ENCODE measurements around the gene ZGPAT. TPM values are rescaled to one million over a fixed set of nuclear protein-coding genes. Genes with fewer than 3 reads are reported as not detected.
A peak's percentile ranks its signal among the peaks of the same experiment; 100 is the strongest.

The ZGPAT gene, protein sequence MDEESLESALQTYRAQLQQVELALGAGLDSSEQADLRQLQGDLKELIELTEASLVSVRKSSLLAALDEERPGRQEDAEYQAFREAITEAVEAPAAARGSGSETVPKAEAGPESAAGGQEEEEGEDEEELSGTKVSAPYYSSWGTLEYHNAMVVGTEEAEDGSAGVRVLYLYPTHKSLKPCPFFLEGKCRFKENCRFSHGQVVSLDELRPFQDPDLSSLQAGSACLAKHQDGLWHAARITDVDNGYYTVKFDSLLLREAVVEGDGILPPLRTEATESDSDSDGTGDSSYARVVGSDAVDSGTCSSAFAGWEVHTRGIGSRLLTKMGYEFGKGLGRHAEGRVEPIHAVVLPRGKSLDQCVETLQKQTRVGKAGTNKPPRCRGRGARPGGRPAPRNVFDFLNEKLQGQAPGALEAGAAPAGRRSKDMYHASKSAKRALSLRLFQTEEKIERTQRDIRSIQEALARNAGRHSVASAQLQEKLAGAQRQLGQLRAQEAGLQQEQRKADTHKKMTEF
- 46.1 and 47.5 TPM in 2 replicates for total RNA-seq
- 26.4 TPM for total RNA-seq (2013)
- polyA plus RNA-seq, result 62.1 and 71.7 TPM in 2 replicates
- 35.9 and 46.6 TPM in 2 replicates for polyA minus RNA-seq

DNA sequence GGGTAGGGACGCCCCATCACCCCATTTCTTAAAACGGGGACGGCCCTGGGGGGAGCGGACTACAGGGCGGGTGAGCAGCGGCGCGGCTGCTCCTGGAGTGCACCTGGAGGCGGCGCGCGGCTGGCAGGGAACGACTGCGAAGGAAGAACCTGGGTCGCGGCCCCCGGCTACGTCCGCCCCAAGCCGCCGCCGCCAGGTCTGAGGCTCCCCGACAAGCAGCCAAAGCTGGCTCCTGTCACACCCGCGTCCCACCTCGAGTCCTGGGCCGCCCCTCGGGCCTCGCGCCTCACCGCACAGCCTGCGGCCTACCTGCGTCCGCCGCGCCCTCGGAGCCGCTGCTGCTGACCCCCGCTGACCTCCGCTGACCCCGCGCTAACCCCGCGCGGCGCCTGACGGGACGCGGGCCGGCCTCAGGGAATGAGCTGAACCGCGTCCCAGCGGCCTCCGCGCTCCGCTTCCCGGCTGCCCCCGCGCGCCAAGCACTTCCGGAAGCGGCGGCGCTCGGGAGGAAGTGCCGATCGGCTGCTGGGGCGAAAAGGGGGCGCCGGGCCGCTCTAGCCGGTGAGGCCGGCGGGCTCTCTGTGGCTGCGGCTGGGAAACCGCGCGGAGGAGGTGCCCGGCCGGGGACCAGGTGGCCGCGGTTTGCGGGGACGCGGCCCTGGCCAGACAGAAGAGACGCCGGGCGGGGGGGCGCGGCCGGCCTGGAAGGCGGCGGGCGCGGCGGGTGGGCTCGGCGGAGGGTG, at the start of gene ZGPAT, which contains the start of gene ARFRP1:
TSS of gene ZGPAT (plus strand) at position 482 of the 743 bp plus-strand sequence. CDS start 542 bp downstream, outside the sequence.
TSS of gene ARFRP1 (minus strand) at position 419 of the 743 bp plus-strand sequence. CDS start 885 bp downstream, outside the sequence.
- intact Hi-C loops (cut with micrococcal nuclease), result loop anchor here (1.0 to 5.0 kb wide), 7 partner anchors 29 to 355 kb away; partner anchors contain the start of genes LIME1, PPDPF, PTK6 and RTEL1
- peak within 1 kb of the TSS; percentile 87 for H3K4me3 Mint-ChIP-seq
- ChIA-PET CTCF (interaction anchor here (0.6 to 2.6 kb wide), 9 partner anchors 28 to 267 kb away, joined by 3 to 11 read pairs (median 3); partner anchors contain the start of genes LIME1, PTK6, RTEL1 and TPD52L2), POLR2A (interaction anchor here (1.0 to 2.2 kb wide), 8 partner anchors 10 to 249 kb away, joined by 3 to 20 read pairs (median 6); partner anchors contain the start of genes GMEB2, LIME1, RTEL1 and SLC2A4RG)
- H2AFZ ChIP-seq (ENCODE audit: insufficient read depth, low read depth, low read length, poor library complexity, severe bottlenecking), result peak within 1 kb of the TSS; percentile 86
- peaks cover 21 to 28% of the 10 kb centered on the region in 2 donors for H3K4me1 ChIP-seq (ENCODE audit: control insufficient read depth in 2 of 2, insufficient read depth in 2 of 2, low read length in 2 of 2)
- peak within 1 kb of the TSS; percentile 94 for H3K4me2 ChIP-seq (replicated peaks; ENCODE audit: low read depth, low read length, poor library complexity, severe bottlenecking)
- H3K9me3 ChIP-seq (ENCODE audit: control extremely low read depth in 1 of 3, control insufficient read depth in 2 of 3, insufficient read depth in 1 of 3, low read length in 2 of 3), result no peaks in the 10 kb centered on the region
- peak within 1 kb of the TSS; percentile 63 to 85 for H3K27ac ChIP-seq (ENCODE audit: low read length in 2 of 2)
- peak within 1 kb of the TSS; percentile 86 for H3K27ac Mint-ChIP-seq
- H3K27me3 ChIP-seq (replicated peaks in 1 of 4; ENCODE audit: control extremely low read depth in 1 of 4, control insufficient read depth in 3 of 4, insufficient read depth in 4 of 4, low read length in 3 of 4), result no peaks in the 10 kb centered on the region
- ATAC-seq (ENCODE audit: low read depth), result peak; percentile 96
- peaks cover 38% of the 10 kb centered on the region for H3K4me1 Mint-ChIP-seq
- TF ChIP-seq, protein P1, sequence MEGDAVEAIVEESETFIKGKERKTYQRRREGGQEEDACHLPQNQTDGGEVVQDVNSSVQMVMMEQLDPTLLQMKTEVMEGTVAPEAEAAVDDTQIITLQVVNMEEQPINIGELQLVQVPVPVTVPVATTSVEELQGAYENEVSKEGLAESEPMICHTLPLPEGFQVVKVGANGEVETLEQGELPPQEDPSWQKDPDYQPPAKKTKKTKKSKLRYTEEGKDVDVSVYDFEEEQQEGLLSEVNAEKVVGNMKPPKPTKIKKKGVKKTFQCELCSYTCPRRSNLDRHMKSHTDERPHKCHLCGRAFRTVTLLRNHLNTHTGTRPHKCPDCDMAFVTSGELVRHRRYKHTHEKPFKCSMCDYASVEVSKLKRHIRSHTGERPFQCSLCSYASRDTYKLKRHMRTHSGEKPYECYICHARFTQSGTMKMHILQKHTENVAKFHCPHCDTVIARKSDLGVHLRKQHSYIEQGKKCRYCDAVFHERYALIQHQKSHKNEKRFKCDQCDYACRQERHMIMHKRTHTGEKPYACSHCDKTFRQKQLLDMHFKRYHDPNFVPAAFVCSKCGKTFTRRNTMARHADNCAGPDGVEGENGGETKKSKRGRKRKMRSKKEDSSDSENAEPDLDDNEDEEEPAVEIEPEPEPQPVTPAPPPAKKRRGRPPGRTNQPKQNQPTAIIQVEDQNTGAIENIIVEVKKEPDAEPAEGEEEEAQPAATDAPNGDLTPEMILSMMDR (IDR thresholded peaks at IDR 0.05), result no peak
- TF ChIP-seq EZH2 (IDR thresholded peaks at IDR 0.05; ENCODE audit: borderline replicate concordance, insufficient read depth, low read depth, low read length, poor library complexity, severe bottlenecking), result no peak
- H3K9me3 Mint-ChIP-seq (ENCODE audit: insufficient read depth), result no peaks in the 10 kb centered on the region
- no peaks in the 10 kb centered on the region for H3K27me3 Mint-ChIP-seq
- peak within 1 kb of the TSS in 4 of 5 experiments; percentile 63 to 80 (median 67) for H3K4me3 ChIP-seq (ENCODE audit: control extremely low read depth in 1 of 5, extremely low read depth in 1 of 5, insufficient read depth in 1 of 5, low read depth in 2 of 5, low read length in 4 of 5)
- under 1% methylated on average over 98 of the region's 98 CpGs for WGBS (ENCODE audit: insufficient coverage)
- H3K9ac ChIP-seq (ENCODE audit: low read length), result peak within 1 kb of the TSS; percentile 76
- DNase-seq, result peak; percentile 92
- peaks cover 2 to 49% of the 10 kb centered on the region in 2 experiments for H3K36me3 ChIP-seq (replicated peaks in 1 of 2; ENCODE audit: control extremely low read depth in 1 of 2, control insufficient read depth in 1 of 2, extremely low read depth in 1 of 2, insufficient read depth in 2 of 2, low read length in 1 of 2)
- peaks cover 93% of the 10 kb centered on the region for H3K79me2 ChIP-seq (ENCODE audit: control insufficient read depth, insufficient read depth, low read length)
- peaks cover 77% of the 10 kb centered on the region for H4K20me1 ChIP-seq (ENCODE audit: control insufficient read depth, insufficient read depth, low read length, poor library complexity, severe bottlenecking)
